HG03108 (cell line): ENCODE measurements around the gene HAP1.
"Not testable (repeated sequence)": the region's sequence is repeated elsewhere in the genome, so short reads cannot be mapped to it uniquely, and the experiment has no call there.

ENCODE experiments used
- ATAC-seq: cut with Tn5 transposase; IDR thresholded peaks from one replicate; pipeline ENCODE4 v1.9.1; 2021; ENCODE audit warnings: moderate library complexity; ENCODE audit not compliant: unreplicated experiment

Gene HAP1

GRCh38 chr17:41675157-41676057, 59.0 kb downstream of the HAP1 start:
- not testable (repeated sequence) for ATAC-seq
